Activated CD4-positive, alpha-beta memory T cell treated with anti-CD3 and anti-CD28 coated beads, Interleukin-2, amount 10 ng/mL, durations not matched to agents 7 days and 5 days (primary cell): Measurements from ENCODE around the gene MAOA. TPM values are rescaled to one million over a fixed set of nuclear protein-coding genes. Genes with fewer than 3 reads are reported as not detected.
"Not testable (repeated sequence)": the region's sequence is repeated elsewhere in the genome, so short reads cannot be mapped to it uniquely, and the experiment has no call there.

Source experiments
- CTCF ChIA-PET: fragments of 350-600 bp; sonication (Branson Sonifier 250); formaldehyde crosslinking; loops from one replicate; lab custom pipeline; 2021; ENCODE audit warnings: antibody characterized with exemption, inconsistent platforms; lab: Charles Lee
- POLR2A ChIA-PET: fragments of 350-600 bp; sonication (Branson Sonifier 250); formaldehyde crosslinking; loops from one replicate; lab custom pipeline; 2021; ENCODE audit warnings: antibody characterized with exemption; lab: Charles Lee
- DNase-seq: peaks from one replicate; pipeline ENCODE4 v3.0.0-alpha.2; 2020
- H3K27ac Mint-ChIP-seq: one replicate; pipeline ENCODE4 v1.8.0; 2021; ENCODE audit warnings: mild to moderate bottlenecking, mixed read lengths
- H3K27me3 Mint-ChIP-seq: one replicate; pipeline ENCODE4 v1.8.0; 2021; ENCODE audit warnings: mixed read lengths
- H3K36me3 Mint-ChIP-seq: one replicate; pipeline ENCODE4 v1.8.0; 2021; ENCODE audit warnings: low read depth, mixed read lengths
- H3K4me1 Mint-ChIP-seq: one replicate; pipeline ENCODE4 v1.8.0; 2021; ENCODE audit warnings: mixed read lengths
- H3K4me3 Mint-ChIP-seq: one replicate; pipeline ENCODE4 v1.8.0; 2021; ENCODE audit warnings: mild to moderate bottlenecking, mixed read lengths
- H3K9me3 Mint-ChIP-seq: one replicate; pipeline ENCODE4 v1.8.0; 2021; ENCODE audit warnings: mixed read lengths
- total RNA-seq, 2 experiments: library from RNA; stranded (reverse); gene quantifications; one replicate each; pipeline ENCODE4 v1.2.3, GENCODE V29; 2021

Gene MAOA
- total RNA-seq, 2 experiments from 2014 or later = 2.5 to 6.5 TPM

GRCh38 chrX:43707812-43708548 lies 51.9 kb downstream of the MAOA start:
- Mint-ChIP-seq H3K4me1 (no peaks in the 10 kb centered on the region), H3K4me3 (no peak overlapping the region), H3K27me3 (peaks cover 2% of the 10 kb centered on the region), H3K36me3 (no peaks in the 10 kb centered on the region), H3K27ac (no peak overlapping the region), H3K9me3 (no peaks in the 10 kb centered on the region)
- CTCF ChIA-PET = no interaction called here
- POLR2A ChIA-PET = no interaction called here
- DNase-seq = no peak

DNA sequence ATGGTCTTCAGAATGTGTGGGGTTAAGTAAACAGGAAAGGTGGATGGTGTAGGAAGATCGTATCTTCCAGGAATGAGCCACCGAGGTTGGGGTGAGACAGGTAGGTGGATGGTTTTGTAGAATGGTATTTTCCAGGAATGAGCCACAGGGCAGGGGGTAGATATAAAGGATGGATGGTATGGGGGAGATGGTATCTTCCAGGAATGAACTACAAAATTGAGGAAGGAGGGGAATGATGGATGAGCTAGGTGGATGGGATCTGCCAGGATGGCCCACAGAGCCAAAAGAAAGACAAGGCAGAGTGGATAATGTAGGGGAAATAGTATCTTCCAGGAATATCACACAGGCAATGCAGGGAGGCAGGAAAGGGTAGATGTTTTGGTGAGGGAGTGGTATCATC lies 60.0 kb downstream of the MAOA start:
- POLR2A ChIA-PET = no interaction called here
- CTCF ChIA-PET = no interaction called here
- H3K27me3 Mint-ChIP-seq = no peaks in the 10 kb centered on the region
- H3K4me3 Mint-ChIP-seq = no peak overlapping the region
- H3K27ac Mint-ChIP-seq = no peak overlapping the region
- DNase-seq = no peak
- no peaks in the 10 kb centered on the region for H3K4me1 Mint-ChIP-seq
- H3K9me3 Mint-ChIP-seq = no peaks in the 10 kb centered on the region
- H3K36me3 Mint-ChIP-seq = no peaks in the 10 kb centered on the region

GRCh38 chrX:43716696-43717095 lies 60.6 kb downstream of the MAOA start:
- no peaks in the 10 kb centered on the region for H3K9me3 Mint-ChIP-seq
- no peaks in the 10 kb centered on the region for H3K27me3 Mint-ChIP-seq
- H3K27ac Mint-ChIP-seq = no peak overlapping the region
- POLR2A ChIA-PET = no interaction called here
- CTCF ChIA-PET = no interaction called here
- DNase-seq = no peak
- H3K36me3 Mint-ChIP-seq = no peaks in the 10 kb centered on the region
- H3K4me1 Mint-ChIP-seq = no peaks in the 10 kb centered on the region
- no peak overlapping the region for H3K4me3 Mint-ChIP-seq

GRCh38 chrX:43717161-43717560 lies 61.1 kb downstream of the MAOA start:
- Mint-ChIP-seq H3K4me3 (no peak overlapping the region), H3K27me3 (no peaks in the 10 kb centered on the region), H3K27ac (no peak overlapping the region), H3K4me1 (no peaks in the 10 kb centered on the region), H3K9me3 (no peaks in the 10 kb centered on the region), H3K36me3 (no peaks in the 10 kb centered on the region)
- ChIA-PET POLR2A (no interaction called here), CTCF (no interaction called here)
- DNase-seq = no peak

GRCh38 chrX:43718081-43718480 lies 62.0 kb downstream of the MAOA start:
- DNase-seq = no peak
- H3K4me1 Mint-ChIP-seq = no peaks in the 10 kb centered on the region
- H3K27me3 Mint-ChIP-seq = no peaks in the 10 kb centered on the region
- no peak overlapping the region for H3K4me3 Mint-ChIP-seq
- H3K36me3 Mint-ChIP-seq = no peaks in the 10 kb centered on the region
- no peaks in the 10 kb centered on the region for H3K9me3 Mint-ChIP-seq
- POLR2A ChIA-PET = no interaction called here
- CTCF ChIA-PET = no interaction called here
- H3K27ac Mint-ChIP-seq = no peak overlapping the region

DNA sequence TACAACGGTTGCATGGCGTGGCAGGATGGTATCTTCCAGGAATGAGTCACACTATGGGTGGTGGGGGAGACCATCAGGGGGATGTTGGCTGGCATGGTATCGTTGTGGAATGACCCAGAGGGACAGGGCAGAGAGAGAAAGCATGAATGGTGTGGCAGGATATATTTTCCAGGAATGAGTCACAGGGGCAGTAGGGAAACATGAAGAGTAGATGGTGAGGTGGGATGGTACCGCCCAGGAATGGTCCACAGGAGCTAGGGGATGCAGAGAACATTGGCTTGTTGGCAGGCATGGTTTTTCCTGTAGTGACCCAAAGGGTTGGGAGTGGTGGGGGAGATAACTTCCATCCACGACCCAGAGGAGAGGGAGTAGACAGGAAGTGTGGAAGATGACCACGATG lies 62.4 kb downstream of the MAOA start:
- Mint-ChIP-seq H3K27me3 (no peaks in the 10 kb centered on the region), H3K27ac (no peak overlapping the region), H3K4me3 (no peak overlapping the region), H3K4me1 (no peaks in the 10 kb centered on the region), H3K36me3 (no peaks in the 10 kb centered on the region), H3K9me3 (no peaks in the 10 kb centered on the region)
- DNase-seq = no peak
- POLR2A ChIA-PET = no interaction called here
- CTCF ChIA-PET = no interaction called here

DNA sequence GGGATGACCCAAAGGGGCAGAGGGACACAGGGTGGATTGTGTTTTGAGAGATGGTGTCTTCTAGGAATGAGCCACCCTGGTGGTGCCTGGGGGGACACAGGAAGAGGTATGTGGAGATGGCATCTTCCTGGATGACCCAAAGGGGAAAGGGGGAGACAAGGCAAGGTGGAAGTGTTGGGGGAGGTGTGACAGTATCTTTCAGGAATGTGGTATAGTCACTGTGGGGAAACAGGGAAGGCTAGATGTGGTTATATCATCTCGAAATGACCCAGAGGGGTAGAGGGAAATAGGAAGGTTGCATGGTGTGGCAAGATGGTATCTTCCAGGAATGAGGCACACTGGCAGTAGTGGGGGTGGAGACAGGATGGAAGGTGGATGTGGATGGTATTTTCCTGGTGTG lies 62.9 kb downstream of the MAOA start:
- Mint-ChIP-seq H3K27me3 (no peaks in the 10 kb centered on the region), H3K36me3 (no peaks in the 10 kb centered on the region), H3K9me3 (no peaks in the 10 kb centered on the region), H3K4me3 (no peak overlapping the region), H3K27ac (no peak overlapping the region), H3K4me1 (no peaks in the 10 kb centered on the region)
- POLR2A ChIA-PET = no interaction called here
- no peak for DNase-seq
- CTCF ChIA-PET = no interaction called here

GRCh38 chrX:43720082-43720481 lies 64.0 kb downstream of the MAOA start:
- POLR2A ChIA-PET = no interaction called here
- Mint-ChIP-seq H3K27me3 (no peaks in the 10 kb centered on the region), H3K27ac (no peak overlapping the region), H3K4me3 (no peak overlapping the region), H3K36me3 (no peaks in the 10 kb centered on the region), H3K4me1 (no peaks in the 10 kb centered on the region), H3K9me3 (no peaks in the 10 kb centered on the region)
- CTCF ChIA-PET = no interaction called here
- DNase-seq = no peak

GRCh38 chrX:43720961-43721360 lies 64.9 kb downstream of the MAOA start:
- no peak overlapping the region for H3K27ac Mint-ChIP-seq
- H3K27me3 Mint-ChIP-seq = no peaks in the 10 kb centered on the region
- CTCF ChIA-PET = no interaction called here
- DNase-seq = no peak
- POLR2A ChIA-PET = no interaction called here
- no peaks in the 10 kb centered on the region for H3K36me3 Mint-ChIP-seq
- no peaks in the 10 kb centered on the region for H3K4me1 Mint-ChIP-seq
- H3K9me3 Mint-ChIP-seq = no peaks in the 10 kb centered on the region
- no peak overlapping the region for H3K4me3 Mint-ChIP-seq

DNA sequence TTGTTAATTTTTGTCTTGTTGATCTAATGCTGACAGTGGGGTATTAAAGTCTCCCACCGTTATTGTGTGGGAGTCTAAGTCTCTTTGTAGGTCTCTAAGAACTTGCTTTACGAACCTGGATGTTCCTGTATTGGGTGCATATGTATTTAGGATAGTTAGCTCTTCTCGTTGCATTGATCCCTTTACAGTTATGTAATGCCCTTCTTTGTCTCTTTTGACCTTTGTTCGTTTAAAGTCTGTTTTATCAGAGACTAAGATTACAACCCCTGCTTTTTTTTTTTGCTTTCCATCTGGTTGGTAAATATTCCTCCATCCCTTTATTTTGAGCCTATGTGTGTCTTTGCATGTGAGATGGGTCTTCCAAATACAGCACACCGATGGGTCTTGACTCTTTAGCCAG lies 69.1 kb downstream of the MAOA start:
- H3K36me3 Mint-ChIP-seq, H3K9me3 Mint-ChIP-seq, H3K4me3 Mint-ChIP-seq, H3K4me1 Mint-ChIP-seq, CTCF ChIA-PET, DNase-seq, H3K27ac Mint-ChIP-seq, POLR2A ChIA-PET, H3K27me3 Mint-ChIP-seq: not testable (repeated sequence)

DNA sequence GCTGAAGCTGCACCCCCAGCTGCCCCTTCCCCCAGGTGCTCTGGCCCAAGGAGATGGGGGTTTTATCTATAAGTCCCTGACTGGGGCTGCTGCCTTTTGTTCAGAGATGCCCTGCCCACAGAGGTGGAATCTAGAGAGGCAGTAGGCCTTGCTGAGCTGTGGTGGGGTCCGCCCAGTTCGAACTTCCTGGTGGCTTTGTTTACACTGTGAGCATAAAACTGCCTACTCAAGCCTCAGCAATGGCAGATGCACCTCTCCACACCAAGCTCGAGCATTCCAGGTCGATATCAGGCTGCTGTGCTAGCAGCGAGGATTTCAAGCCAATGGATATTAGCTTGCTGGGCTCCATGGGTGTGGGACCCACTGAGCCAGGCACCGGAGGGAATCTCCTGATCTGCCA lies 71.2 kb downstream of the MAOA start:
- H3K27ac Mint-ChIP-seq, H3K9me3 Mint-ChIP-seq, H3K4me3 Mint-ChIP-seq, H3K4me1 Mint-ChIP-seq, H3K36me3 Mint-ChIP-seq, H3K27me3 Mint-ChIP-seq, CTCF ChIA-PET, POLR2A ChIA-PET, DNase-seq: not testable (repeated sequence)

- H3K36me3 Mint-ChIP-seq = peaks cover 2% of the 10 kb centered on the region
- no peak overlapping the region for H3K27ac Mint-ChIP-seq
- no peak for DNase-seq
- no peaks in the 10 kb centered on the region for H3K9me3 Mint-ChIP-seq
- no peak overlapping the region for H3K4me3 Mint-ChIP-seq
- H3K27me3 Mint-ChIP-seq = no peaks in the 10 kb centered on the region
- POLR2A ChIA-PET = no interaction called here
- H3K4me1 Mint-ChIP-seq = peaks cover 3% of the 10 kb centered on the region
- CTCF ChIA-PET = no interaction called here
These were observed 71.9 kb downstream of the MAOA start for GRCh38 chrX:43728002-43728401.

- ChIA-PET CTCF (no interaction called here), POLR2A (no interaction called here)
- H3K4me3 Mint-ChIP-seq = no peak overlapping the region
- H3K27me3 Mint-ChIP-seq = no peaks in the 10 kb centered on the region
- H3K4me1 Mint-ChIP-seq = peaks cover 3% of the 10 kb centered on the region
- peaks cover 2% of the 10 kb centered on the region for H3K36me3 Mint-ChIP-seq
- H3K27ac Mint-ChIP-seq = no peak overlapping the region
- DNase-seq = no peak
- no peaks in the 10 kb centered on the region for H3K9me3 Mint-ChIP-seq
These were observed 72.9 kb downstream of the MAOA start for GRCh38 chrX:43728966-43729365.

GRCh38 chrX:43731086-43731485 lies 75.0 kb downstream of the MAOA start:
- H3K36me3 Mint-ChIP-seq = peaks cover 2% of the 10 kb centered on the region
- no peaks in the 10 kb centered on the region for H3K9me3 Mint-ChIP-seq
- no peak for DNase-seq
- no peak overlapping the region for H3K27ac Mint-ChIP-seq
- H3K27me3 Mint-ChIP-seq = no peaks in the 10 kb centered on the region
- peaks cover 5% of the 10 kb centered on the region for H3K4me1 Mint-ChIP-seq
- ChIA-PET POLR2A (no interaction called here), CTCF (no interaction called here)
- H3K4me3 Mint-ChIP-seq = no peak overlapping the region
